LNCaP clone FGC (cell line): ENCODE measurements around the gene TP53BP1.

Experiments used
- DNase-seq: peaks from one replicate; pipeline ENCODE4 v3.0.0-alpha.2; 2011; ENCODE audit warnings: low read depth
- H3K4me3 ChIP-seq: 2 replicates; pipeline ENCODE4 v1.5.1; 2011; ENCODE audit warnings: mild to moderate bottlenecking, low read depth, low read length, control low read depth
- TF ChIP-seq, protein P1 (sequence below): IDR thresholded peaks from 2 replicates; pipeline ENCODE4 v1.5.1; 2012; ENCODE audit warnings: mild to moderate bottlenecking; ENCODE audit not compliant: control insufficient read depth, insufficient read depth; ENCODE audit errors: extremely low read depth

TP53BP1 gene

DNA sequence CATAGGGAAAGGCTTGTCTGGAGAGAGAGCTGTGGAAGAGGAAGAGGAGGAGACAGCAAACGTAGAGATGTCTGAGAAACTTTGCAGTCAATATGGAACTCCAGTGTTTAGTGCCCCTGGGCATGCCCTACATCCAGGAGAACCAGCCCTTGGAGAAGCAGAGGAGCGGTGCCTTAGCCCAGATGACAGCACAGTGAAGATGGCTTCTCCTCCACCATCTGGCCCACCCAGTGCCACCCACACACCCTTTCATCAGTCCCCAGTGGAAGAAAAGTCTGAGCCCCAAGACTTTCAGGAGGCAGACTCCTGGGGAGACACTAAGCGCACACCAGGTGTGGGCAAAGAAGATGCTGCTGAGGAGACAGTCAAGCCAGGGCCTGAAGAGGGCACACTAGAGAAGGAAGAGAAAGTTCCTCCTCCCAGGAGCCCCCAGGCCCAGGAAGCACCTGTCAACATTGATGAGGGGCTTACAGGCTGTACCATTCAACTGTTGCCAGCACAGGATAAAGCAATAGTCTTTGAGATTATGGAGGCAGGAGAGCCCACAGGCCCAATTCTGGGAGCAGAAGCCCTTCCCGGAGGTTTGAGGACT lies 31.4 kb upstream of the TP53BP1 start:
- no peak for DNase-seq
- TF ChIP-seq, protein P1, sequence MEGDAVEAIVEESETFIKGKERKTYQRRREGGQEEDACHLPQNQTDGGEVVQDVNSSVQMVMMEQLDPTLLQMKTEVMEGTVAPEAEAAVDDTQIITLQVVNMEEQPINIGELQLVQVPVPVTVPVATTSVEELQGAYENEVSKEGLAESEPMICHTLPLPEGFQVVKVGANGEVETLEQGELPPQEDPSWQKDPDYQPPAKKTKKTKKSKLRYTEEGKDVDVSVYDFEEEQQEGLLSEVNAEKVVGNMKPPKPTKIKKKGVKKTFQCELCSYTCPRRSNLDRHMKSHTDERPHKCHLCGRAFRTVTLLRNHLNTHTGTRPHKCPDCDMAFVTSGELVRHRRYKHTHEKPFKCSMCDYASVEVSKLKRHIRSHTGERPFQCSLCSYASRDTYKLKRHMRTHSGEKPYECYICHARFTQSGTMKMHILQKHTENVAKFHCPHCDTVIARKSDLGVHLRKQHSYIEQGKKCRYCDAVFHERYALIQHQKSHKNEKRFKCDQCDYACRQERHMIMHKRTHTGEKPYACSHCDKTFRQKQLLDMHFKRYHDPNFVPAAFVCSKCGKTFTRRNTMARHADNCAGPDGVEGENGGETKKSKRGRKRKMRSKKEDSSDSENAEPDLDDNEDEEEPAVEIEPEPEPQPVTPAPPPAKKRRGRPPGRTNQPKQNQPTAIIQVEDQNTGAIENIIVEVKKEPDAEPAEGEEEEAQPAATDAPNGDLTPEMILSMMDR, result no peak

GRCh38 chr15:43523646-43524045 lies 30.7 kb upstream of the TP53BP1 start:
- DNase-seq, result no peak
- TF ChIP-seq, protein P1, result no peak
- H3K4me3 ChIP-seq, result no peak overlapping the region

More for the DNA sequence above, 31.4 kb upstream of the TP53BP1 start:
- H3K4me3 ChIP-seq, result no peak overlapping the region

- DNase-seq, result no peak
- TF ChIP-seq, protein P1, result no peak
Measured at GRCh38 chr15:43522247-43522646, 29.3 kb upstream of the TP53BP1 start.

DNA sequence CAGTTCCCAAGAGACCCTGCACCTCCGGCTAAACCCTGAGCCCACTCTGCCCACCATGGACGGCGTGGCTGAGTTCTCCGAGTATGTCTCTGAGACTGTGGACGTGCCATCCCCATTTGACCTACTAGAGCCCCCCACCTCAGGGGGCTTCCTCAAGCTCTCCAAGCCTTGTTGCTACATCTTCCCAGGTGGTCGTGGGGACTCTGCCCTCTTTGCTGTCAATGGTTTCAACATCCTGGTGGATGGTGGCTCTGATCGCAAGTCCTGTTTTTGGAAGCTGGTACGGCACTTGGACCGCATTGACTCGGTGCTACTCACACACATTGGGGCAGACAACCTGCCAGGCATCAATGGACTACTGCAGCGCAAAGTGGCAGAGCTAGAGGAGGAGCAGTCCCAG lies 28.5 kb upstream of the TP53BP1 start:
- H3K4me3 ChIP-seq, result no peak overlapping the region
- no peak for DNase-seq
- TF ChIP-seq, protein P1, result no peak

More at GRCh38 chr15:43522247-43522646, 29.3 kb upstream of the TP53BP1 start:
- no peak overlapping the region for H3K4me3 ChIP-seq

DNA sequence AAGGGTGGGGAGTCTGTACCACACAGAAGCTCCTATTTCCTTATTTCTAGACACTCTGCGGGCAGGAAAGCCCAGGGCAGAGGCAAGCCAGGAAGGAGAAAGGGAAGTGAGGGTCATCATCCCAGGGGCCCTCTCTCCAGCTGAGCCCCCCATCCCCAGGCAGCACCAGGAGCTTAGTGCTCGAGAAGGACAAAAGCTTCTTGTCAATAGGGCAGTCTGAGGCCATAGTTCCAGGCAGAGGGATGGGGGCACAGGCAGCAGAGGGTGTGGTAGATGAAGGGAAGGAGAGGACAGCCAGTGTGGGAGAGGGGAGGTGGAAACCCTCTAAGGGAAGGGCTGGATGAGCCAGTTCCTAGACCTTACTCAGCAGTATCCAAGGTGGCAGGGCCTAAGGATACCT lies 27.2 kb upstream of the TP53BP1 start:
- no peak overlapping the region for H3K4me3 ChIP-seq
- TF ChIP-seq, protein P1, result no peak
- no peak for DNase-seq

DNA sequence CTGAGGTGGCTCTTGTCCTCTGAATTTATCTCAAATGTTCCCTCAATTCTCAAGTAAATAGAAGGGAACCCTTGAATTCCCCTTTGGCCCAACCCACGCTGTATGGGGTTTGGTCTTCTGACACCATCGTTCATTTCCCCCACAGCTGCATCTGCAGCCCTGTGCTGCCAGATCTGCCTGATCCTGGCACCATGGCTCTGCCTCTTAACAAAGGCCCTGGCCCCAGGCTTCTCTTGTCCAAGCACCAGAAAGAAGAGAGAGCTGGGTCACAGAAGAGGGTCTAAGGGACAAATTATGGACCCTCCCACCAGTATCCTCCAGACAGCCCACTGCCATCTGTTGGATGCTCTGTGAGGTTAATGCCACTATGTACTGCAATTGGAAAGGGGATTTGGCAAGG lies 26.2 kb upstream of the TP53BP1 start:
- TF ChIP-seq, protein P1, result no peak
- no peak overlapping the region for H3K4me3 ChIP-seq
- DNase-seq, result no peak

- no peak for DNase-seq
- H3K4me3 ChIP-seq, result no peak overlapping the region
- TF ChIP-seq, protein P1, result no peak
Measured at GRCh38 chr15:43518197-43518761, 25.3 kb upstream of the TP53BP1 start.
